Thymus (tissue), 11 donors: Measurements from ENCODE around the gene DCLRE1C. TPM values are rescaled to one million over a fixed set of nuclear protein-coding genes. Genes with fewer than 3 reads are reported as not detected.
"Not testable (repeated sequence)": the region's sequence is repeated elsewhere in the genome, so short reads cannot be mapped to it uniquely, and the experiment has no call there.

ENCODE experiments used
- DNase-seq, 9 donors: peaks; one replicate each; pipeline ENCODE4 v3.0.0-alpha.2; 2013; ENCODE audit warnings: low spot score in 9 of 9, low read depth in 6 of 9, missing footprints in 1 of 9
- H3K27ac ChIP-seq, 2 donors: one replicate each; pipeline ENCODE4 v1.5.1; 2013; ENCODE audit warnings: control low read depth in 1 of 2, low read depth in 1 of 2, low read length in 1 of 2, mild to moderate bottlenecking in 1 of 2, moderate library complexity in 1 of 2
- H3K27me3 ChIP-seq, 2 donors: one replicate each; pipeline ENCODE4 v1.5.1; 2013; ENCODE audit warnings: low read length in 1 of 2; ENCODE audit not compliant: control insufficient read depth in 2 of 2, insufficient read depth in 1 of 2
- H3K36me3 ChIP-seq, 2 donors: one replicate each; pipeline ENCODE4 v1.5.1; 2013; ENCODE audit warnings: low read length in 1 of 2, mild to moderate bottlenecking in 1 of 2, moderate library complexity in 1 of 2; ENCODE audit not compliant: control insufficient read depth in 2 of 2, insufficient read depth in 2 of 2
- H3K4me1 ChIP-seq, 2 donors: one replicate each; pipeline ENCODE4 v1.5.1; 2013; ENCODE audit warnings: low read length in 2 of 2; ENCODE audit not compliant: control insufficient read depth in 2 of 2, insufficient read depth in 2 of 2
- H3K4me3 ChIP-seq, 2 donors: one replicate each; pipeline ENCODE4 v1.5.1; 2013; ENCODE audit warnings: low read length in 2 of 2, control low read depth in 1 of 2, mild to moderate bottlenecking in 1 of 2
- H3K9me3 ChIP-seq, 2 donors: one replicate each; pipeline ENCODE4 v1.5.1; 2013; ENCODE audit warnings: low read length in 1 of 2, mild to moderate bottlenecking in 1 of 2; ENCODE audit not compliant: control insufficient read depth in 2 of 2, insufficient read depth in 1 of 2
- WGBS: extraction: QIAGEN DNeasy Blood & Tissue Kit; methylation state at CpG from one replicate; pipeline ENCODE4 v1.1.7; 2013; 5-methylcytosine and 5-hydroxymethylcytosine counted together
- polyA plus RNA-seq: library from polyadenylated mRNA; stranded (reverse); fragments of 200-250 nt; gene quantifications from one replicate; pipeline ENCODE4 v1.2.3, GENCODE V29; 2013
- total RNA-seq: library from RNA; stranded (reverse); fragments of 120-200 nt; gene quantifications from one replicate; pipeline ENCODE4 v1.2.4, GENCODE V29; 2013
- donor health status: healthy.

The DCLRE1C gene
- total and polyA plus RNA-seq, 2 donors: 9.5 to 22.3 TPM

DNA sequence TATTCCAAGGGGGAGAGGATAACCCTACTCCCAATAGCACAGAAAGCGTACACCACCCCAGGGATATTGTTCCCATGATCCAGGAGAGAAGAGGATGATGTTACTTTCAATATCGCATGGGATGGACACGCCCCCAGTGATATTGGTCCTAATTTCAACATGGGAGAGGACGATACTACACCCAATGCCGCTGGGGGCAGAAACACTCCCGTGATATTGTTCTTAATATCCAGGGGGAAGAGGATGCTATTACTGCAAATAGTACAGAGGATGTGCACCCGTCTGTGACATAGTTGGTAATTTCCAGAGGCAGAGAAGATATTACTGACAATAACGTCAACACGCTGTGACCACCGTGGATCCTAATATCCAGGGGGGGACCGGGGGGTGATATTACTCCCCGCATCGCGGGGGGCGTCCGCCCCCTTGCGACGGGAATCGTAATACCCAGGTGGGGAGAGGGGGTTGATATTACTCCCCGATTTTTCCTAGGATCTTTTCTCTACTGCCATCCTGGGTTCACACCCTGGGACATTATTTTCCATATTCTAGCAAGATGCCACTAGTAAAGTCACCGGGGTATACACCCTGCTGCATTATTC is 21.9 kb upstream of the DCLRE1C start:
- WGBS: 31% methylated on average over 21 of the region's 21 CpGs
- no peak for DNase-seq
- H3K27ac ChIP-seq: no peak overlapping the region
- H3K4me3 ChIP-seq: no peak overlapping the region
- no peaks in the 10 kb centered on the region for H3K4me1 ChIP-seq
- H3K9me3 ChIP-seq: no peaks in the 10 kb centered on the region
- no peaks in the 10 kb centered on the region for H3K27me3 ChIP-seq
- H3K36me3 ChIP-seq: no peaks in the 10 kb centered on the region

GRCh38 chr10:14974153-14974998 is 20.5 kb upstream of the DCLRE1C start:
- not testable (repeated sequence) for H3K4me3 ChIP-seq, H3K27me3 ChIP-seq, H3K36me3 ChIP-seq, H3K4me1 ChIP-seq, H3K27ac ChIP-seq, H3K9me3 ChIP-seq, DNase-seq
- 43% methylated on average over 15 of the region's 15 CpGs for WGBS

- 60% methylated on average over 4 of the region's 4 CpGs for WGBS
- Histone ChIP-seq H3K27me3 (no peaks in the 10 kb centered on the region), H3K27ac (no peak overlapping the region), H3K4me3 (no peak overlapping the region), H3K4me1 (no peaks in the 10 kb centered on the region), H3K36me3 (no peaks in the 10 kb centered on the region), H3K9me3 (no peaks in the 10 kb centered on the region)
- peak in 5 of 9 donors; percentile 7 to 50 (median 28) for DNase-seq
Observed at GRCh38 chr10:14971867-14972448, 18.1 kb upstream of the DCLRE1C start.

GRCh38 chr10:14967897-14968296 is 14.0 kb upstream of the DCLRE1C start:
- H3K27ac ChIP-seq: no peak overlapping the region
- no peaks in the 10 kb centered on the region for H3K9me3 ChIP-seq
- no peaks in the 10 kb centered on the region for H3K36me3 ChIP-seq
- no peak overlapping the region for H3K4me3 ChIP-seq
- no peak for DNase-seq
- no peaks in the 10 kb centered on the region for H3K27me3 ChIP-seq
- WGBS: 96% methylated on average over 2 of the region's 2 CpGs
- no peaks in the 10 kb centered on the region for H3K4me1 ChIP-seq

GRCh38 chr10:14959221-14960057 is 5.5 kb upstream of the DCLRE1C start, which contains the start of gene MEIG1:
MEIG1 (plus strand) TSS chr10:14959388; CDS start chr10:14966469, 7,081 bp downstream.
- Histone ChIP-seq H3K27me3 (no peaks in the 10 kb centered on the region), H3K4me1 (peaks cover 7 to 13% of the 10 kb centered on the region in 2 donors), H3K4me3 (peak within 1 kb of the TSS; percentile 86 to 98), H3K9me3 (peaks cover 0 to 9% of the 10 kb centered on the region in 2 donors), H3K27ac (peak within 1 kb of the TSS; percentile 94 to 95), H3K36me3 (no peaks in the 10 kb centered on the region)
- peak; percentile 72 to 96 (median 85) for DNase-seq
- under 1% methylated on average over 60 of the region's 60 CpGs for WGBS

- Histone ChIP-seq H3K4me1 (peaks cover 8 to 16% of the 10 kb centered on the region in 2 donors), H3K27ac (peak overlapping the region; percentile 76 to 94), H3K9me3 (peaks cover 0 to 12% of the 10 kb centered on the region in 2 donors), H3K4me3 (peak overlapping the region; percentile 86 to 98), H3K36me3 (no peaks in the 10 kb centered on the region), H3K27me3 (no peaks in the 10 kb centered on the region)
- DNase-seq: no peak
- 66% methylated on average over 12 of the region's 12 CpGs for WGBS
Observed at GRCh38 chr10:14958872-14959220, 5.0 kb upstream of the DCLRE1C start.

DNA sequence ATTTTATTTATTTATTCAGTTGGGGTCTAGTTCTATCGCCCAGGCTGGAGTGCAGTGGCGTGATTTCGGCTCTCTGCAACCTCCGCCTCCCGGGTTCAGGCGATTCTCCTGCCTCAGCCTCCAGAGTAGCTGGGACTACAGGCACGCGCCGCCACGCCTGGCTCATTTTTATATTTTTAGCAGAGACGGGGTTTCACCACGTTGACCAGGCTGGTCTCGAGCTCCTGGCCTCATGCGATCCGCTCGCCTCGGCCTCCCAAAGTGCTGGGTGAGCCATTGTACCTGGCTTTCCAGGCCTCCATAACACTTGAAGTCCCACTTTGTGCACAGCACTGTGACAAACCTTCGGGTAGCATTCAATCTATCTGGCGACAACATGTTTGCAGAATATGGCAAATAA is 1.0 kb upstream of the DCLRE1C start:
- WGBS: 97% methylated on average over 19 of the region's 19 CpGs
- Histone ChIP-seq H3K36me3 (peaks cover 0 to 4% of the 10 kb centered on the region in 2 donors), H3K9me3 (peaks cover 0 to 15% of the 10 kb centered on the region in 2 donors), H3K27me3 (no peaks in the 10 kb centered on the region), H3K27ac (peak overlapping the region in 1 of 2 donors; percentile 96), H3K4me1 (peaks cover 31 to 37% of the 10 kb centered on the region in 2 donors), H3K4me3 (peak overlapping the region; percentile 73 to 99)
- DNase-seq: no peak

DNA sequence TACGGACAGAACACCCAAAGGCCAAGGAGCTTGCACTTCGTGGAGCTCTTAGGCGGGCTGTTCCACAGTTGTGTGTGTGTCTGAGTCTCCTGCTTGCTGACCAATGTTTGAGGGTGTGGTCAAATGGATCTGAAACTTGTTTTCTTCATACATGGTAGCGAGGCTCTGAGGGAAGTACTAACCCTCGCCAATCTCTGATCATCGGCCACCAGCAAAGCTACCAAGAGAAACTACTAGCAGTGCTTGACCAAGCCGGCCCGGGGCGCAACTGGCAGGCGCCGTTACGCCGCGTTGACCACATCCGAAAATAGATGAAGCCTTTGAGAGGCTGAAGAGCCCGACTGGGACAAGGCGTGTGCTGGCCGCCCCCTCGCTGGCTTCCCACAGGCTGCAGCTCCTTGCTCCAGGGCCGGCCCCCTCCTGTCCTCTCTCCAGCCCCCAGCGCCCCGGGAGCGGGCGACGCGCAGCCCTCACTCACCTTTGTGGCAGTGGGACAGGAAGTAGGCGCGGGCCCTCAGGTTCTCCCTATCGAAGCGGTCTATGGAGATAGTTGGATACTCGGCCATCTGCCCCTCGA is 384 bp downstream of the DCLRE1C start:
- Histone ChIP-seq H3K4me1 (peaks cover 28 to 34% of the 10 kb centered on the region in 2 donors), H3K4me3 (peak overlapping the region; percentile 73 to 99), H3K27ac (peak overlapping the region; percentile 95 to 96), H3K27me3 (no peaks in the 10 kb centered on the region), H3K36me3 (peaks cover 10 to 12% of the 10 kb centered on the region in 2 donors), H3K9me3 (peaks cover 0 to 7% of the 10 kb centered on the region in 2 donors)
- under 1% methylated on average over 32 of the region's 32 CpGs for WGBS
- DNase-seq: peak in 4 of 9 donors; percentile 4 to 33 (median 10)
